NCI-H2107 treated with DMSO at 0.1 percent for 48 hours (cell line): Measurements from ENCODE around the gene GRID1.
"Not testable (repeated sequence)": the region's sequence is repeated elsewhere in the genome, so short reads cannot be mapped to it uniquely, and the experiment has no call there.

Experiments used
- DNase-seq: peaks from one replicate; lab custom pipeline; 2025; ENCODE audit not compliant: unreplicated experiment; lab: John Stamatoyannopoulos, UW

The GRID1 gene

DNA sequence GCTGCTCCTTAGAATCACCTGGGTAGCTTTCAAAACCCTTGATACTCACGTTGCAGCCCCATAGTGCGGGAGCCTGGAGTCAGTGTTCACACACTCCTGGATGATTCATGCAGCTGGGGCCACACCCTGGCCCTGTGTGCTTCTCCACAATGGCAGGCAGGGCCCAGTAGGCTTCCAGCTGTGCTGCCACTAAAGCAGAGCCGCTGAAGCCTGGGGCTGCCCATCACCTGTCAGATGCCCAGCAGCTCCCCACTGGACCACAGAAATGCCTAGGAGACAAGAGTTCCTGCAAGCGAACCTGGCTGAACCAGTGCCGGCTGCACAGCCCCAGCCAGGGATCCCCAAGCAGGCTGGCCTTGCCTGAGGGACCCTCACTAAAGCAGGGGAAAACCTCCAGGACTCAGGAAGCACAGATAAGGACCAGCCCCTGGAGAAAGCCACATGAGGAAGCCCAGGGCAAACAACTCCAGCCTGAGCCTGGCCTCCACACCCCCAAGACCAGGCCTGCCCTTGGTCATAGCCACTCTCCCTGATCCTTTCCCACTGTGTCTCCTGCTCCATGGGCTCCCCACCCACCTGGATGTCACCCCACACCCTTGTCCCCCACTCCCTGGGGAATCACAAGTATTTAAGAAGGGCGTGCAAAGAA, 111.9 kb downstream of the GRID1 start:
- peak; percentile 24 for DNase-seq

DNA sequence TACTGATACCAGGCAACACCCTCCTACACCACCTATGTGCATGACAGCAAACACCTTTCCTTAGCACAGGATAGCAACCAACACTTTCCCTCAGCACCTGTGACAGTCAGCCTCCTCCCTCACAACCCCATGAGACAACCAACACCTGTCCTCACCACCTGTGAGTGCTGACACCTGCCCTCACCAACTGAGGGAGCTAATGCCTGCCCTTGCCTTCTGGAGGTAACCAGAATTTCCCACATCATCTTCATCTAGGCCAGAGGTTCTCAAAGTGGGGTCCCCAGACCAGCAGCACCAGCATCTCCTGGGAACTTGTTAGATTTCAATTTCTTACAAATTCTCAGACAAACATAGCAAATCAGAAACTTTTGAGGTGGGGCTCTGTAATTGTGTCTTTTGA, 112.5 kb downstream of the GRID1 start:
- peak; percentile 65 for DNase-seq

DNA sequence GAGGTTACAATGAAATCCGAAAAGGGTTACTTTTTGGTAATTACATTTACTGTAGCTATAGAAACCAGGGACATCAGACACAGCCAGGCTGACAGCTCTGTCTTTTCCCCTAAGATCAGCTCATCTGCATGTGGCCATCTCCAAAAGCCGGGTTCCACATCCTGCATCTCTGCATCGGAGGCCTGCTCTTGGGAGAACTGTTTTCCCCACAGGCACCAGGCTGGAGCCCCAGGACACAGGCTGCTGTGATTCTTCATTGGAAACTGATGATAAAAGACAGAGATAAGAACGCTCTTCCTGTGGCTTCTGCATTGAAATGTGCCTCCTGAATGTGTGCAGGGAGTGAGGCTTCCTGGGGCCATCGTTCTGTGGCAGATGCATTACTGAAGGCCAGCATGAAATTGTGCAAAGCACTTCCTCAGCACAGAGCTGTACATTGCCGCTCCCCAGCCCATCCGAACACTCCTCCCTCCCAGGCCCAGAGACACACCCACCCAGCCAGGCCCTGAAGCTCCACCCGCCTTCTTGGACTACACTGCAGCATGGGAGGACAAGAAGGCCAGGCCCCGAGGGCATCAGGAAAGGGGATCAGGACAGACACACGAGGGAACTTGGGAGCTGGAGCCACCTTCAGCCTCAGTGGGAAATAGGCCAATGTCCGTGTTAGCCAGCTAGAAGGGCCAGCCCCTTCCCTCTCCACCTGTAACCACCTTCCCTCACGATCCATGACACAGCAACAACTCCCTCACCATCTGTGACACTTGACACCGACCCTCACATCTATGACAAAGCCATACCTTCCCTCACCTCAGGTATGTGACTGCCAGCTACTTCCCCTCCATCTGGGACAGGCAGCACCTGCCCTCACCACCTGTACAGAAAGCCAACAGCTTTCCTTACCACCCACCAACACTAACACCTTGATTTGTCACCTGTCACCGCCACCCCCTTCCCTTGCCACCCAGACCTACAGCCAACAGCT, 113.2 kb downstream of the GRID1 start:
- peak; percentile 65 for DNase-seq

DNA sequence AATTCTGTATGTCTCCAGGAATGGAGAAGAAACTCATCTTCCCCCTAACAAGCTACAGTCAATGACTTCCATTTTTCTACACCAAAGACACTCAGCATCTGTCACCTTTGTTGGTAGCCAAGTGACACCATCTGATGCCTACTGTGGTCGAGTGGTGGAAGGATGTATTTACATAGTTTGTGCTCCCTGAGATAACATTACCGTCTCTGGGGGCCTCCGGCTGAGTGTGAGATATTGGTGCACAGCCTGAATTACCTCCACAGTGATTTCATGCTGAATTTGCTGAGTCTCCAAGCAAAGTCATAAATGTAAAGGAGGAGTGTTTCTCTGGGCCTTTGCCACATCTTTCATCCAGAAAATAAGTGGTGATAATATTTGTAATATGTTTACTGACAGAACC, 114.0 kb downstream of the GRID1 start:
- DNase-seq: no peak

DNA sequence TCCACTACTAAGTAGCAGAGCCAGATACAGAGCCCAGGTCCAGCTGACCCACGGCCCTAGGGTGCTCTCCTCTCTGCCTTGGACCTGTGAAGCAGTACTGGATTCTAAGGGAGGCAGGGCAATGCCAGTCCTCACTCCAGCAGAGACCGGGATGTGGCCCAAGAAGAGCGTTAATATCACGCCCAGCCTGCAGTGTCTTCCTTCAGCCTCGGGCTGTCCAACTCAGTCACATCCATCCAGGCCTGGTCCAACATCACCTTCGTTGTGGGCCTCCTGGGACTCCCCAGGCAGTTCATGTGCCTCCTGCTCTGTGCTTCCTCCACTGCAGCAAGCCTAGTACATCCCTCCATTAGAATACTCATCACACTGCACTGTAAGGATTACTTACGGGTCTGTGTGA, 114.5 kb downstream of the GRID1 start:
- no peak for DNase-seq

DNA sequence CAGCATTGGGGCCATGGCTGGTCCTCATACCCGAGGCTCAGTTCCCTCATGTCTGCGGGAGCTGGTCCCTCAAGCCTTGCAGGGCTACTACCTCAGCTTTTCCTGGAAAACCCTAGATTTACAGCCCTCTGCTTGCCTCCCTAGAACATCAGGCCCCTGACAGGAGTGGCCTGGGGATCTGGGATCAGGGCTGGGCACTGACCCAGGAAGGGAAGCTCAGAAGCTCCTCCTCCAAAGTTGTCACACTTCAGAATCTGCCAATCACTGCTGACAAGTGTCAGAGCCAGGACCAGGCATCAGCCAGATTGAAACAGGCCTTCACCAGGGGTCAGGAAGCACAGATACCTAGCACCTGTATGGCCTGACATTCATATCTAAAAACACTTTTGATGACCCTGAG, 115.2 kb downstream of the GRID1 start:
- DNase-seq: no peak

DNA sequence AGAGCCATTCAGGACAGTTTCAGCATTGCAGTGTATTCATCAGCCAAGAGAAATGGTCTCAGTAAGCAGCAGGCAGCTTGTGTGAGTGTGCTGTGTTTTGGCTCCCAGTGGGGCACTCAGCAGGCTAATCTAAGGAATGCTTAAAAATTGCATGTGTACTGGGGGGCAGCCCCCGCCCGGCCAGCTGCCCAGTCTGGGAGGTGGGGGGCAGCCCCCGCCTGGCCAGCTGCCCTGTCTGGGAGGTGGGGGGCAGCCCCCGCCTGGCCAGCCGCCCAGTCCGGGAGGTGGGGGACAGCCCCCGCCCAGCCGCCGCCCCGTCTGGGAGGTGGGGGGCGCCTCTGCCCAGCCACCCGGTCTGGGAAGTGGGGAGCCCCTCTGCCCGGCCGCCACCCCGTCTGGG, 116.2 kb downstream of the GRID1 start:
- DNase-seq: no peak

DNA sequence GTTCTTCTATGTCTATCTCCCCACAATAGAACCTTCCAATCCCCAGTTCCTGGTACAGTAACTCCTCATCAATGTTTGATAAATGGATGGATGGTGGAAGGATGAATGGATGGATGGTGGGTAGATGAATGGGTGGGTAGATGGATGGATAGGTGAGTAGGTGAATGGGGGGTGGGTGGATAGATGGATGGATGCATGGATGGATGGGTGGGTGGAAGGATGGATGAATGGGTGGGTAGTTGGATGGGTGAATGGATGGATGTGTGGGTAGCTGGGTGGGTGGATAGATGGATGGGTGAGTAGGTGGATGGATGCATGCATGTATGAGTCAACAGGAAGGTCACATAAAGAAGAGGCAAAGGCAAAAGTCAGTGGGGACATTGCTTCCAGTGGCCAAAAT, 116.8 kb downstream of the GRID1 start:
- no peak for DNase-seq

DNA sequence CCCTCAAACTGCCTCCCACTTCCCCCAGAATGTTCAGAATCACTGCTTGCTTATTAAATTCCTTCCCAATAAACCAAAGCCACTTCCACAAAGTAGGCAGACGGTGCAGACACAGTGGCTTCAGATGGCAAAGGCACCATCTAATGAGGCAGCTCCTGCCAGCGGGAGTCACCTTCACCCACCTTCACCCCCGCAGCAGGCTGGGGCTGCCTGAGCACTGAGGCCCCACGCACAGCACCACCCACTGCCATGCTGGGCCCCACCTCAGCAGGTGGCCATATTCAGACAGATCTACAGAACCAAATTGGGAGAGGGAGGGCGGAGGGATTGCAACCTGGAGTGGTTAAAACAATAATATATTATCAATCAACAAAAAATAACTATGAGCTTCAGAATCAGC, 118.5 kb downstream of the GRID1 start:
- DNase-seq: no peak

DNA sequence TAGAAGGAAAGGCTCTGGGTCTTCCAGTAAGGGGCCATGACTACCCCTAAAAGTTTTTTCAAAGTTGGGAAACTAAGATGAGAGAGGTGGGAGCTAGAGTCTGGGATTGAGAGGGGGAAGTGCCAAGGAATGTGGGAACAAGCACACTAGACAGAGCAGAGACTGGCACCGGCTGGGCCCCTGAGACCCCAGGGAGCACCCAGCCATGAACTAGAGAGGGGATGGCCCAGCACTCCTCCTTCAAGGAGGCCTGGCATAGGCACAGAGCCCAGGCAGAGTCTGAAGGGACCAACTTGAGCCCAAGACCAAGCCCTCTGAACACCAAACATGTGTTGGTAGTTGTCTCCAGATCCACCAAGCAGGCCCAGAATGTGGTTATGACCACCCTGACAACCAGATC, 119.0 kb downstream of the GRID1 start:
- DNase-seq: no peak

DNA sequence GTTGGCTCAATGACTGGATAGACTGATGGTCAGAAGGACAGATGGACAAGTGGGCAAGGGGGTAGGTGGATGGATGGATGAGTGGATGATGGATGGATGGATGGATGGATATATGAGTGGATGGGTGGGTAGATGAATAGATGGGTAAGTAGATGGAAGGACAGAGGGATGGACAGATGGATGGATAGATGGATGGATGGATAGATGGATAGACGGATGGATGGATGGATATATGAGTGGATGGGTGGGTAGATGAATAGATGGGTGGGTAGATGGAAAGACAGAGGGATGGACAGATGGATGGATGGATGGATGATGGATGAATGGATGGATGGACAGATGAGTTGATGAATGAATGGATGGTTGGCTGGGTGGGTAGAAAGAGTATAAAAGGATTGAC, 119.5 kb downstream of the GRID1 start:
- DNase-seq: no peak

DNA sequence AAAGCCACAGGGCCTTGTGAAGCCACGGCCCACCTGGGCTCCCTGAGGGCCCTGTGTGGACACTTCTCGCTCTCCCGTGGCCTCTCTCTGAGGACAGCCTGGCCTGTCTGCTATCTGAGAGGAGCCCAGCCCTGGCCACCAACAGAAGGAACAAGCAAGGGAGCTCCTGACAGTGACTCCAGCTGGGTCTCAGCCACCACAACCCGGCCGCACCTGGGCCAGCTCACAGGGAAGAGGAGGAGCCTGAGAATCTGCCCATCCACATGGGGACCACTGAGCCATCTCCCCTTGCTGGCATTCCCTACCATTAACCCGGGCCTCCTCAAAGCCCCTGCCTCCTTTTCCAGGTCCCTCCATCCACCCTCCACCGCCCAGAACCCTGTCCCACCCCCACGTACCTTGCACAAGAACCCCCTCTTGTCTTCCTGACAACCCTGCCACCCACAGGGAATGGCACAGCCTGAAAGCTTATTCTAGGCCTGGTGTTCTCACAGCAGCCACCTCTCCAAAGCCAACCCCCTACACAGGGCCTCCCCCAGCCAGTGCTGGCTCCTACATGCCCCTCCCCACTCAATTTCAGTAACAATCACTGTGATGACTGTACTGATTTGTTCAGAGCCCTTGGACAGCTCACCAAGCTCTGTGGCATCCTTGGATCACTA, 120.2 kb downstream of the GRID1 start:
- DNase-seq: no peak

DNA sequence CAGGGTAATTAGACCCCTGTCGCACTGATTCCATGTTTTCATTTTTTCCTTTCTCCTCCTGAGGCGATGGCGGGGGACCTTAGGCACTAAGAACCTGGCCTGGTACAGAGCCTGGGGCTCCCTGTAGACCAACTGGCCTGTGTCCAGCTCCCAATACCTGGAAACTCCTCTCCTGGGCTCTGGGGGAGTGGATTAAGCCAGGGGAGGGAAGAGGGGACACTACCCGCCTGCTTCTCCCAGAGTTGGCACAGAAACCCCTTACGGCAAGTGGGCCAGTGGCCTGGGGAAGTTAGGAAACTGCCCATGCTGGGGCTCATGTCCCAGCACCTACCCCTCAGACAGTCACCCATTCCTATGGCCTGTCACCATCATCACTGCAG, 121.6 kb downstream of the GRID1 start:
- no peak for DNase-seq

DNA sequence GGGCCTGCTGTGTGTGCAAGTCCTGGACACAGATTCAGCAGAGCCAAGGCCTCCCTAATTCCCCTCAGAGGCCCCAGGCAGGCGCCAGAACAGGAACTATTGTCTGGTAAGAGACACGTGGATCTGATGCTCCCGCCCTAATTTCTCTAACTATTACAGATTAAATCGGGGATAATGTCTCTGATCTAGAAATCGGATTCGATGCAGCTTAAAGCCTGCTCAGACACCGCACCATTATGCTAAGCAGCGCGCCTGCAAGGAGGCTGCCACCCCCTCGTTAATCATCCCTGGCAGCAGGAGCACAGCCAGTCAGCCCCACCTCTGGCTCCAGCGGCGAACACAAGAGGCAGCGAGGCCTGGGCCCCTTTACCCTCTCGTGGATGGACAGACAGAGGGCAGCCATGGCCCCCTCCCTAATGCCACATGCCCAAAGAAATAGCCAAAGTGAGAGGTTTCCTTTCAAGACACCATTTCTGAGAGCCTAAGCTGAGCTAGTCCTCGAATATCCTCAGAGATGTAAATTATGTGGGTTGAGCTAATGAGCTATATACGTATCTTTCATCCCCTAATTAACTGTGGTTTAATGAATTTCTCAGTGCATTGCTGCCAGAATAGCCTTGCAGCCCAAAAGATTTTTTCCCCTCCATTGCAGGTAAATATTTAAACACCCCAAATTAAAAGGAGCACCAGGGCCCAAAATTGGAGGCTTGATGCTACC, 122.1 kb downstream of the GRID1 start:
- DNase-seq: no peak

DNA sequence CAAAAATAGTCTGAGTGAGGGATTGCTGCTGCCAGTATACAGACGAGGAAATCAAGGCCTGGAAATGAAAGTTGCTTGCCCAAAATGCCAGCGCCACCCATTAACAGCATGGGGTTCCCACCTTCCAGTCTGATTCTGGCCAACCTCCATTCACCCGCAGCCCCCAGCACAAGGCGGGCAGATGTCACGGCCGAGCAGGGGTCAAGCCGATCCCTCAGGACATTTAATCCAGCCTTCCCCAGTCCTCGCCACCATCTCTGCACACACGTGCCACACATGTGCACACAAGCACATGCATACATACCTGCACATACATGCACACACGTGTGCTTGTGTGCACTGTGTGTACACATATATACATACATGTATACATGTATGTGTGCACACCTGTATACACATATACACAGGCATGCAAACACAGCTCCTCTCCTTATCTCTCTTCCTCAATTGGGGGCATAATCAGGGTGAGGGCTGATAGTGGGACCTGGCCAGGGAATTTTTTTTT, 122.9 kb downstream of the GRID1 start:
- DNase-seq: no peak

DNA sequence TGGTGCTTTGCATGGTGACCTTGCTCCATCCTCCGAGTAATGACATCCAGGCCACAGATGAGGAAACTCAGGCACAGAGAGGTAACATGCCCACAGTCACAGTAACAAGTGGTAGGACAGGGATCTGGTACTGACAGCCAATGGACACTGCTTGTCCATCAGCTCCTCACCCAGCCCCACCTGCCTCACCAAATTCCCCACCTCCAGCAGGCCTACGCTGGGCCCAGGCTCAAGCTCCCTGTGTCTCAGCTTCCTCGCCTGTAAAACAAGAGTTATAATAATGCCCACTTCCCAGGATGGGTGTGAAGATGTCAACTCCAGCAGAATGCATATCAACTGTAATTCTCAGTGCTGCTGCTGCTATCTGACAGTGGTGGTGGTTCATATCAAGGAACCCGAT, 123.8 kb downstream of the GRID1 start:
- DNase-seq: no peak

DNA sequence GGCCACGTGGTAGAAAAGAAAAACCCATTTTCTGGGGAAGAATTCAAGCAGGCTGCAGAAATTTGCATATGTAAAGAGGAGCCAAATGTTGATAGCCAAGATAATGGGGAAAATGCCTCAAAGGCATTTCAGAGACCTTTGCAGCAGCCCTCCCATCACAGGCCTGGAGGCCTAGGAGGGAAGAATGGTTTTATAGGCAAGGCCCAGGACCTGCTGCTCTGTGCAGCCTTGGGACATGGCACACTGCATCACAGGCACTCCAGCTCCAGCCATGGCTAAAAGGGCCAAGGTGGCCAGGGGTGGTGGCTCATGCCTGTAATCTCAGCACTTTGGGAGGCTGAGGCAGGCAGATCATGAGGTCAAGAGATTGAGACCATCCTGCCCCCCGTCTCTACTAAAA, 128.5 kb downstream of the GRID1 start:
- DNase-seq: not testable (repeated sequence)

DNA sequence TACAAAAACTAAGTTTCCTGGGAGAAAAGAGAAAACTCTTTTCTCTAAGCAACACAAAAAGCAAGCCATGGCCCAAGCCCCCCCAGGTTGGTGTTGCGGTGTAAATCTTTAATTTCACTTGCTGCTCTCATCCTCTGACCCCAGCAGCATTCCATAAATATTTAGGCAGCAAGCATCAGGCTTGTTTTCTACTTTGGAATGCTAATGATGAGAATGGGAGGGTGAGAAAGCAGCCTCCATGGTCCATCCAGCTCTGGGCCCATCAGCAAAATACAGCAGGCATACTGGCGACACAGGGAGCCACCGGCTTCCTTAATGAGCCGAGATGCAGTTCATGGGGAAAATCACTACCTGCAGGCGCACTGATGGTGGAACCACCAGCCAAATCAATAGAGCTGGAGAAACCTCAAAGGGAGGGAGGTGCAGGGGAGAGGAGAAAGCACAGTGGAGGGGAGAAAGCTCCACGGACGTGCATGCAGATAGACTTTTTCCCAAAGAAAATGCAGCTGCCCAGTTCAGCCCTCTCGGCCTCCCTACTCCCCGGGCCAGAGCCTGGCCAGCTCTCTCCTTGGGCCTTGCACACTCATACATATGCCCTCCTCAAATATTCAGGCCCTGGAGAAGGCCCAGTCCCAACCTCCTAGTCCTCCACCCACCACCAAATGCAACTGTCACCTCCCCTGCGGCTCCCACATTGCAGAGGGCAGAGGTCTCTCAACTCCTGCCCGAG, 131.9 kb downstream of the GRID1 start:
- DNase-seq: no peak

DNA sequence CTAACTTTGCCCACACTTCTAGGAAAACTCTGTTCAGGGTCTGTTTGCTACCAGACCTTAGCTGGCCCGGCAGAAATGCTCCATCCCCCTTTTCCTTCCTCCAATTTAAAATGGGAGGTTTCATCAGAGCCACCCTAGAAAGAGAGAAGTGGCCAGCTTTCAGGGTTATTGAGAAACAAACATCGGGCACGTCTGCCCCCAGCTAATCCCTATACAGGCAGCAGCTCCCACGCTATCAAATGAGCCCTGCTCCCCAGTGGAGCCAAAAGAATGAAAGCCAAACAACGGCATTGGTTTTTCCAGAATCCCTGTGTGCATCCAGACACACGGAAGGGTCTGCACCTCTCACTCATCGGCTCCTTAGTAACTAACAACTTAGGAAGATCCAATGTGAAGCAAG, 132.5 kb downstream of the GRID1 start:
- DNase-seq: no peak

DNA sequence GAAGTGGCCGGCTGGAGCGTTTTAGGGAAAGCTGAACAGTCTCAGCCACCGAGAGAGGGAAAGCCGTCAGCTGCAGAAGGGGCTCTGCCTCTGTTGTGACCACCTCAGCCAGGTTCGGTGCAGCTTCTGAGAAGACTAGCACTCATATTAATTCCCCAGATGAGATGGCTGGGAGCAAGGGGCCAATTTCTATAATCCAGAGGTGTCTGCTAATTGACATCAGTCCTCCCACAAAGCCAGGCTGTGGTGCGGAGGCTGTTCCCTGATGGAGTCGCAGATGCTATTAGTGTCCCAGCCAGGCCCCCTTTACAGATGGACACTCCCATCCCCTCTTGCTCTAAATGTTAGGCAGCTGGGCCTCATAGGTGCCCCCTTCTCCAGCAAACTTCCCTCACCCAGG, 133.5 kb downstream of the GRID1 start:
- no peak for DNase-seq
